GM23338 (cell line): Measurements from ENCODE around the gene DSCAML1. TPM values are rescaled to one million over a fixed set of nuclear protein-coding genes. Genes with fewer than 3 reads are reported as not detected.

Experiments used
- ATAC-seq: fragments of 200-7000 bp; cut with Tn5 transposase; 3 replicates; pipeline ENCODE4 v1.9.1; 2020
- DNase-seq: peaks from one replicate; pipeline ENCODE4 v3.0.0-alpha.2; 2015; ENCODE audit warnings: low spot score
- H2AFZ ChIP-seq: fragments of 200-600 bp; sonication (generic); 2 replicates; pipeline ENCODE4 v1.8.0; 2016; ENCODE audit warnings: antibody characterized with exemption, mild to moderate bottlenecking, moderate library complexity
- H3F3A ChIP-seq: fragments of 200-600 bp; sonication (generic); replicated peaks from 2 replicates; pipeline ENCODE4 v1.8.0; 2017; ENCODE audit warnings: antibody characterized with exemption, mixed run types, low read depth
- H3K27ac ChIP-seq: fragments of 200-600 bp; sonication (generic); 2 replicates; pipeline ENCODE4 v1.6.1; 2016; ENCODE audit warnings: low read depth
- H3K27me3 ChIP-seq: fragments of 200-600 bp; sonication (generic); 2 replicates; pipeline ENCODE4 v1.8.0; 2016; ENCODE audit warnings: mild to moderate bottlenecking, mixed run types, moderate library complexity; ENCODE audit not compliant: insufficient read depth
- H3K36me3 ChIP-seq: fragments of 200-600 bp; sonication (generic); 2 replicates; pipeline ENCODE4 v1.8.0; 2016; ENCODE audit warnings: mild to moderate bottlenecking; ENCODE audit not compliant: insufficient read depth
- H3K4me1 ChIP-seq: fragments of 200-600 bp; sonication (generic); 2 replicates; pipeline ENCODE4 v1.8.0; 2016; ENCODE audit warnings: mild to moderate bottlenecking, moderate library complexity; ENCODE audit not compliant: insufficient read depth
- H3K4me2 ChIP-seq: fragments of 200-600 bp; sonication (generic); 2 replicates; pipeline ENCODE4 v1.7.1; 2017; ENCODE audit warnings: mixed run types
- H3K4me3 ChIP-seq: fragments of 200-600 bp; sonication (generic); 2 replicates; pipeline ENCODE4 v1.6.1; 2016; ENCODE audit warnings: mixed run types
- H3K79me2 ChIP-seq: fragments of 200-600 bp; sonication (generic); replicated peaks from 2 replicates; pipeline ENCODE4 v1.8.0; 2017; ENCODE audit warnings: mild to moderate bottlenecking; ENCODE audit not compliant: insufficient read depth
- H3K9me2 ChIP-seq: fragments of 200-600 bp; sonication (generic); 2 replicates; pipeline ENCODE4 v1.8.0; 2017; ENCODE audit not compliant: insufficient read depth
- H4K20me1 ChIP-seq: fragments of 200-600 bp; sonication (generic); replicated peaks from 2 replicates; pipeline ENCODE4 v1.8.0; 2017; ENCODE audit warnings: mild to moderate bottlenecking; ENCODE audit not compliant: insufficient read depth
- H3K27ac Mint-ChIP-seq: 2 replicates; pipeline ENCODE4 v1.8.0; 2020; ENCODE audit warnings: inconsistent platforms, mild to moderate bottlenecking, moderate library complexity, mixed read lengths
- H3K27me3 Mint-ChIP-seq: 3 replicates; pipeline ENCODE4 v1.8.0; 2022; ENCODE audit warnings: low read depth, mild to moderate bottlenecking, moderate library complexity, mixed read lengths, inconsistent platforms; ENCODE audit not compliant: insufficient read depth, poor library complexity
- H3K36me3 Mint-ChIP-seq: 3 replicates; pipeline ENCODE4 v1.8.0; 2021; ENCODE audit warnings: low read depth, mild to moderate bottlenecking, inconsistent platforms, moderate library complexity, mixed read lengths
- H3K4me1 Mint-ChIP-seq: 3 replicates; pipeline ENCODE4 v1.8.0; 2020; ENCODE audit warnings: mild to moderate bottlenecking, inconsistent platforms, mixed read lengths
- H3K4me3 Mint-ChIP-seq: 3 replicates; pipeline ENCODE4 v1.8.0; 2021; ENCODE audit warnings: moderate library complexity, mild to moderate bottlenecking, inconsistent platforms, mixed read lengths
- H3K9me3 Mint-ChIP-seq: 3 replicates; pipeline ENCODE4 v1.8.0; 2020; ENCODE audit warnings: moderate library complexity, mild to moderate bottlenecking, inconsistent platforms, mixed read lengths
- CREB1 ChIP-seq: fragments of 250-450 bp; sonication (Bioruptor Pico); IDR thresholded peaks from 2 replicates; pipeline ENCODE4 v1.5.0; 2020; ENCODE audit warnings: low read depth, mild to moderate bottlenecking, moderate library complexity
- ETS1 ChIP-seq: IDR thresholded peaks from 2 replicates; pipeline ENCODE4 v1.6.1; 2016; ENCODE audit warnings: antibody characterized with exemption
- EZH2phosphoT487 ChIP-seq: fragments of 200-600 bp; sonication (generic); IDR thresholded peaks from one replicate; pipeline ENCODE4 v1.8.1; 2018; ENCODE audit warnings: antibody characterized with exemption; ENCODE audit not compliant: unreplicated experiment
- JUNB ChIP-seq: IDR thresholded peaks from one replicate; pipeline ENCODE4 v1.6.1; 2016; ENCODE audit warnings: antibody characterized with exemption; ENCODE audit not compliant: unreplicated experiment
- NANOG ChIP-seq: IDR thresholded peaks from 2 replicates; pipeline ENCODE4 v1.6.1; 2016; ENCODE audit warnings: antibody characterized with exemption, borderline replicate concordance
- POLR2AphosphoS5 ChIP-seq: IDR thresholded peaks from 2 replicates; pipeline ENCODE4 v1.6.1; 2016; ENCODE audit warnings: antibody characterized with exemption, low read depth
- STAT1 ChIP-seq: IDR thresholded peaks from one replicate; pipeline ENCODE4 v1.6.1; 2016; ENCODE audit warnings: antibody characterized with exemption; ENCODE audit not compliant: unreplicated experiment
- ZNF114 ChIP-seq: fragments of 250-450 bp; sonication (Bioruptor Pico); IDR thresholded peaks from 2 replicates; pipeline ENCODE4 v1.5.0; 2020; ENCODE audit warnings: mild to moderate bottlenecking, moderate library complexity
- ZNF462 ChIP-seq: fragments of 250-450 bp; sonication (Bioruptor Pico); IDR thresholded peaks from 2 replicates; pipeline ENCODE4 v1.5.0; 2020; ENCODE audit warnings: mild to moderate bottlenecking, moderate library complexity
- polyA plus RNA-seq: library from polyadenylated mRNA; unstranded; fragments of >200 nt; fragmentation: Nextera tagmentation; extraction: Ambion mirVana; gene quantifications from 2 replicates; pipeline ENCODE4 v1.2.1, GENCODE V29; 2016
- total RNA-seq: library from RNA; depleted of rRNA; stranded (reverse); fragments of >200 nt; shearing (Covaris generic); gene quantifications from 2 replicates; pipeline ENCODE4 v1.2.3, GENCODE V29; 2014

The DSCAML1 gene
- total and polyA plus RNA-seq, 2 experiments from 2014 or later: 0.17 TPM; not detected in 1

DNA sequence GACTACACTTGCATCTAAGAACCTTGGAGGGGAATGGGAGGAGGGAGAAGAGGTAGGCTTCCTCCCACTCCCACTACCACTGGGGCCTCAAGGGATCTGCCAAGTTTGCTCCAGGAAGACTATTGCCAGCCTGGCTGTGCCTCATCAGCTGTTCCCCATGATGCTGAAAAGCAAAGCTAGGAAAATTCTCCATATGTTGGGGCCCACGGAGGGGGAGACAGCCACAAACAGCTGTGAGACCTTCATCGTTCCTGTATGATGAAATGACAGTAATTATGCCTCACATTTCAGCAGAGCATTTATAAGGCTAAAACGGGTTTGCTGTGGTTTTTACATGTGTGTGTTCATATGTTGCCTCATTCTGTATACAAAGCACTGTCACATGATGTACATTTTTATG, 6.7 kb downstream of the DSCAML1 start:
- Histone ChIP-seq H3K4me1 (peaks cover 7% of the 10 kb centered on the region; the same call in 1 of the 2 replicates), H3K27me3 (peaks cover 24% of the 10 kb centered on the region), H3K4me2 (no peak overlapping the region), H2AFZ (no peak overlapping the region), H3F3A (no peaks in the 10 kb centered on the region), H3K36me3 (no peaks in the 10 kb centered on the region), H4K20me1 (no peaks in the 10 kb centered on the region), H3K27ac (no peak overlapping the region), H3K79me2 (no peaks in the 10 kb centered on the region), H3K4me3 (no peak overlapping the region), H3K9me2 (no peaks in the 10 kb centered on the region)
- TF ChIP-seq NANOG (no peak), STAT1 (no peak), CREB1 (no peak), JUNB (no peak), ZNF114 (CRISPR knock-in tag) (no peak), ETS1 (no peak)
- peaks cover 19% of the 10 kb centered on the region for H3K4me1 Mint-ChIP-seq
- no peak overlapping the region for H3K4me3 Mint-ChIP-seq
- no peaks in the 10 kb centered on the region for H3K36me3 Mint-ChIP-seq
- DNase-seq: no peak
- no peak for ATAC-seq
- peaks cover 27% of the 10 kb centered on the region for H3K27me3 Mint-ChIP-seq
- H3K27ac Mint-ChIP-seq: no peak overlapping the region
- no peaks in the 10 kb centered on the region for H3K9me3 Mint-ChIP-seq

DNA sequence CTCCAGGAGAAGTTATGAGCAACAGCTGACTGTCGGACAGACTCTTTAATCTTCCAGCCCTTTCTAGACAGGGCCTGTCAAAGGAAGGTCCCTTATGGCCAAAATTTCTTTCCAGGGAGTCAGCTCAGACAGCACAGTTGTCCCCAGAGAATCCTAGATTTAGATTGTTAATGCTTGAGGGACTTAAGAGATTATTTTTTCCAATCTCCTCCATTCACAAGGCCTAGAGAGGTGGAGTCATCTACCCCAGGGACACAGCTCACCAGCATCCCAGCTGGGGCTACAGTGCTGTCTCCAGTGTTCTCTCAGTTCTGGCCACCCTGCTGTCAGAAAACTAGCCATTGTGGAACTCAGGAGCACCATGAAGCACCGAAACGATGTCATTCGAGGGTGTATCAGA, 7.8 kb downstream of the DSCAML1 start:
- no peak overlapping the region for H3K4me3 Mint-ChIP-seq
- TF ChIP-seq ZNF462 (CRISPR knock-in tag): no peak
- no peak for TF ChIP-seq EZH2phosphoT487
- no peak for TF ChIP-seq ETS1
- no peak for TF ChIP-seq POLR2AphosphoS5
- peaks cover 14% of the 10 kb centered on the region for H3K27me3 ChIP-seq

More for the DNA sequence above, 7.8 kb downstream of the DSCAML1 start:
- H3K79me2 ChIP-seq: no peaks in the 10 kb centered on the region
- H3K4me3 ChIP-seq: no peak overlapping the region
- no peaks in the 10 kb centered on the region for H3K36me3 ChIP-seq
- H3K27ac ChIP-seq: no peak overlapping the region
- Mint-ChIP-seq H3K4me1 (peaks cover 10% of the 10 kb centered on the region), H3K27ac (no peak overlapping the region), H3K27me3 (peaks cover 18% of the 10 kb centered on the region), H3K9me3 (no peaks in the 10 kb centered on the region), H3K36me3 (no peaks in the 10 kb centered on the region)
- ATAC-seq: no peak
- H2AFZ ChIP-seq: no peak overlapping the region
- DNase-seq: no peak
- H3K4me2 ChIP-seq: no peak overlapping the region
- H3K9me2 ChIP-seq: no peaks in the 10 kb centered on the region
- no peaks in the 10 kb centered on the region for H4K20me1 ChIP-seq
- no peaks in the 10 kb centered on the region; the same call in 1 of the 2 replicates for H3K4me1 ChIP-seq
- H3F3A ChIP-seq: no peaks in the 10 kb centered on the region
